IPS-11a (cell line): Measurements from ENCODE around the gene TMSB4X.
A peak's percentile ranks its signal among the peaks of the same experiment; 100 is the strongest.
"Not testable (repeated sequence)": the region's sequence is repeated elsewhere in the genome, so short reads cannot be mapped to it uniquely, and the experiment has no call there.

Experiments
- H3K4me3 ChIP-seq: one replicate; pipeline ENCODE4 v1.5.1; 2013; ENCODE audit warnings: low read depth, low read length, control low read depth

The TMSB4X gene

GRCh38 chrX:12974796-12975669 is at the start of gene TMSB4X:
TSS of gene TMSB4X (plus strand) at chrX:12975110.
- H3K4me3 ChIP-seq, result peak within 1 kb of the TSS; percentile 83

- no peak overlapping the region for H3K4me3 ChIP-seq
Observed at GRCh38 chrX:12929701-12930100, 45.2 kb upstream of the TMSB4X start.

- H3K4me3 ChIP-seq, result no peak overlapping the region
Observed at GRCh38 chrX:12930150-12930549, 44.8 kb upstream of the TMSB4X start.

- H3K4me3 ChIP-seq, result no peak overlapping the region
Observed at GRCh38 chrX:12932244-12932643, 42.7 kb upstream of the TMSB4X start.

- H3K4me3 ChIP-seq, result no peak overlapping the region
Observed at GRCh38 chrX:12934850-12935249, 40.1 kb upstream of the TMSB4X start.

GRCh38 chrX:12936947-12937346 is 38.0 kb upstream of the TMSB4X start:
- no peak overlapping the region for H3K4me3 ChIP-seq

GRCh38 chrX:12940471-12940870 is 34.4 kb upstream of the TMSB4X start:
- H3K4me3 ChIP-seq, result not testable (repeated sequence)

- not testable (repeated sequence) for H3K4me3 ChIP-seq
Observed at GRCh38 chrX:12943592-12943991, 31.3 kb upstream of the TMSB4X start.

- H3K4me3 ChIP-seq, result not testable (repeated sequence)
Observed at GRCh38 chrX:12944452-12944851, 30.5 kb upstream of the TMSB4X start.

- no peak overlapping the region for H3K4me3 ChIP-seq
Observed at GRCh38 chrX:12945494-12945893, 29.4 kb upstream of the TMSB4X start.

GRCh38 chrX:12946406-12946805 is 28.5 kb upstream of the TMSB4X start:
- no peak overlapping the region for H3K4me3 ChIP-seq

GRCh38 chrX:12946838-12947544 is 27.9 kb upstream of the TMSB4X start:
- no peak overlapping the region for H3K4me3 ChIP-seq

GRCh38 chrX:12947545-12948235 is 27.2 kb upstream of the TMSB4X start:
- no peak overlapping the region for H3K4me3 ChIP-seq

GRCh38 chrX:12948495-12948894 is 26.4 kb upstream of the TMSB4X start:
- no peak overlapping the region for H3K4me3 ChIP-seq

GRCh38 chrX:12949205-12949926 is 25.5 kb upstream of the TMSB4X start:
- H3K4me3 ChIP-seq, result no peak overlapping the region

- no peak overlapping the region for H3K4me3 ChIP-seq
Observed at GRCh38 chrX:12949927-12950656, 24.8 kb upstream of the TMSB4X start.

GRCh38 chrX:12950851-12951594 is 23.9 kb upstream of the TMSB4X start:
- no peak overlapping the region for H3K4me3 ChIP-seq

- H3K4me3 ChIP-seq, result no peak overlapping the region
Observed at GRCh38 chrX:12951595-12951975, 23.3 kb upstream of the TMSB4X start.

GRCh38 chrX:12953420-12953819 is 21.5 kb upstream of the TMSB4X start:
- H3K4me3 ChIP-seq, result no peak overlapping the region

- no peak overlapping the region for H3K4me3 ChIP-seq
Observed at GRCh38 chrX:12954376-12954775, 20.5 kb upstream of the TMSB4X start.
